OCI-LY7 (cell line): Measurements from ENCODE around the gene ZNF22. TPM values are rescaled to one million over a fixed set of nuclear protein-coding genes. Genes with fewer than 3 reads are reported as not detected.
A peak's percentile ranks its signal among the peaks of the same experiment; 100 is the strongest.

Experiments used
- BruUV-seq: library from RNA; stranded (reverse); fragments of 400-500 nt; replicated peaks from 2 replicates; lab custom pipeline; 2021; lab: Mats Ljungman, UMichigan
- CTCF ChIA-PET: fragments of 300-600 bp; sonication (Branson Sonifier 250); formaldehyde crosslinking; loops from one replicate; lab custom pipeline; 2022; ENCODE audit warnings: antibody characterized with exemption; ENCODE audit not compliant: unreplicated experiment; lab: Charles Lee
- POLR2A ChIA-PET: fragments of 300-600 bp; sonication (Branson Sonifier 250); formaldehyde crosslinking; loops from one replicate; lab custom pipeline; 2022; ENCODE audit warnings: antibody characterized with exemption; lab: Charles Lee
- DNase-seq: peaks from one replicate; pipeline ENCODE4 v3.0.0-alpha.2; 2015; ENCODE audit warnings: low spot score
- H2AFZ ChIP-seq: fragments of 200-600 bp; sonication (generic), shearing (Covaris generic); 2 replicates; pipeline ENCODE4 v1.6.1; 2014; ENCODE audit warnings: mild to moderate bottlenecking, antibody characterized with exemption, low read length, moderate library complexity
- H3K27ac ChIP-seq: fragments of 200-600 bp; sonication (generic); 2 replicates; pipeline ENCODE4 v1.5.1; 2014; ENCODE audit warnings: mixed run types, low read depth, mild to moderate bottlenecking, moderate library complexity, low read length, inconsistent platforms; ENCODE audit not compliant: poor library complexity, severe bottlenecking
- H3K36me3 ChIP-seq: fragments of 200-600 bp; sonication (generic); 2 replicates; pipeline ENCODE4 v1.6.1; 2014; ENCODE audit warnings: mild to moderate bottlenecking, antibody characterized with exemption, low read length, moderate library complexity, mixed read lengths; ENCODE audit not compliant: insufficient read depth
- H3K4me1 ChIP-seq: fragments of 200-600 bp; sonication (generic); 2 replicates; pipeline ENCODE4 v1.5.1; 2014; ENCODE audit warnings: mild to moderate bottlenecking, low read length; ENCODE audit not compliant: insufficient read depth, poor library complexity, severe bottlenecking
- H3K4me2 ChIP-seq: fragments of 200-600 bp; sonication (generic); 2 replicates; pipeline ENCODE4 v1.6.1; 2014; ENCODE audit warnings: mild to moderate bottlenecking, low read length
- H3K4me3 ChIP-seq: fragments of 200-600 bp; sonication (generic); 2 replicates; pipeline ENCODE4 v1.5.1; 2014; ENCODE audit warnings: mild to moderate bottlenecking, low read depth, low read length; ENCODE audit not compliant: poor library complexity, severe bottlenecking
- H3K79me2 ChIP-seq: fragments of 200-600 bp; sonication (generic); 2 replicates; pipeline ENCODE4 v1.6.1; 2016; ENCODE audit warnings: low read depth, mild to moderate bottlenecking, low read length, moderate library complexity, mixed read lengths; ENCODE audit not compliant: insufficient read depth
- H3K9me2 ChIP-seq: fragments of 200-600 bp; sonication (generic); 2 replicates; pipeline ENCODE4 v1.6.1; 2016; ENCODE audit warnings: mild to moderate bottlenecking, low read length, mixed read lengths; ENCODE audit not compliant: insufficient read depth
- H3K9me3 ChIP-seq: fragments of 200-600 bp; sonication (generic); 2 replicates; pipeline ENCODE4 v1.6.1; 2014; ENCODE audit warnings: mild to moderate bottlenecking, mixed run types, low read length, mixed read lengths
- H4K20me1 ChIP-seq: fragments of 200-600 bp; sonication (generic); 2 replicates; pipeline ENCODE4 v1.6.1; 2014; ENCODE audit warnings: mild to moderate bottlenecking, antibody characterized with exemption, low read length, moderate library complexity, mixed read lengths; ENCODE audit not compliant: insufficient read depth
- CTCF ChIP-seq: fragments of 200-600 bp; sonication (generic); conservative IDR thresholded peaks from 2 replicates; pipeline ENCODE4 v1.5.1; 2014; ENCODE audit warnings: mild to moderate bottlenecking, antibody characterized with exemption, low read length, moderate library complexity, mixed read lengths
- EZH2phosphoT487 ChIP-seq: fragments of 200-600 bp; sonication (generic); IDR thresholded peaks from 2 replicates; pipeline ENCODE4 v1.6.1; 2018; ENCODE audit warnings: low read depth, borderline replicate concordance, mild to moderate bottlenecking, mixed run types, antibody characterized with exemption, low read length, moderate library complexity, mixed read lengths
- intact Hi-C: fragments of 100-400 bp; cut with micrococcal nuclease; formaldehyde crosslinking; loops from one replicate; pipeline ENCODE4 v1.10.0; 2022; ENCODE audit not compliant: unreplicated experiment
- total RNA-seq, 2 experiments: library from RNA; depleted of rRNA in 1 of 2; stranded (reverse); fragments of >200 nt in 1 of 2; shearing (Covaris generic) in 1 of 2; gene quantifications; 2 replicates each; pipeline ENCODE4 v1.2.3, GENCODE V29; 2014 to 2022

Gene ZNF22
- total RNA-seq, 2 experiments from 2014 or later, result 33.3 to 46.6 TPM

- TF ChIP-seq EZH2phosphoT487 (no peak), CTCF (0 out of 2 replicates have a peak, but pooled peaks have one; percentile 32)
- Histone ChIP-seq H3K79me2 (no peaks in the 10 kb centered on the region), H3K27ac (no peak overlapping the region), H3K4me2 (peak overlapping the region; percentile 61), H3K9me2 (no peaks in the 10 kb centered on the region), H3K9me3 (no peaks in the 10 kb centered on the region), H3K4me3 (peak overlapping the region; percentile 22), H2AFZ (peak overlapping the region; percentile 60), H3K4me1 (peaks cover 80% of the 10 kb centered on the region), H4K20me1 (no peaks in the 10 kb centered on the region), H3K36me3 (no peaks in the 10 kb centered on the region)
- no TSS peak for BruUV-seq
- DNase-seq, result peak; percentile 59
- intact Hi-C loops, result no loop called here
- ChIA-PET CTCF (interaction anchor here (1.2 kb wide), 1 partner anchor 30 kb away, joined by 5 read pairs; no protein-coding TSS in a partner anchor), POLR2A (interaction anchor here (0.7 to 2.2 kb wide), 8 partner anchors 9 to 38 kb away, joined by 3 to 9 read pairs (median 4); partner anchors contain the start of gene ZNF22)
Measured at GRCh38 chr10:44962870-44963738, 37.6 kb upstream of the ZNF22 start.

- intact Hi-C loops, result no loop called here
- H3K4me3 ChIP-seq, result peak overlapping the region; percentile 22
- no TSS peak for BruUV-seq
- no peaks in the 10 kb centered on the region for H3K9me3 ChIP-seq
- H3K4me2 ChIP-seq, result peak overlapping the region; percentile 61
- no peaks in the 10 kb centered on the region for H3K79me2 ChIP-seq
- POLR2A ChIA-PET, result interaction anchor here (1.0 to 2.2 kb wide), 6 partner anchors 10 to 37 kb away, joined by 3 to 9 read pairs (median 6); partner anchors contain the start of gene ZNF22
- DNase-seq, result peak; percentile 63
- H4K20me1 ChIP-seq, result no peaks in the 10 kb centered on the region
- peak overlapping the region; percentile 13 for H3K27ac ChIP-seq
- peak overlapping the region; percentile 60 for H2AFZ ChIP-seq
- TF ChIP-seq CTCF (no peak), EZH2phosphoT487 (no peak)
- peaks cover 81% of the 10 kb centered on the region for H3K4me1 ChIP-seq
- CTCF ChIA-PET, result interaction anchor here (1.0 to 1.2 kb wide), 2 partner anchors 31 to 36 kb away, joined by 3 to 5 read pairs; no protein-coding TSS in a partner anchor
- H3K36me3 ChIP-seq, result no peaks in the 10 kb centered on the region
- no peaks in the 10 kb centered on the region for H3K9me2 ChIP-seq
Measured at GRCh38 chr10:44963772-44964633, 36.7 kb upstream of the ZNF22 start.
